A549 treated with AZD2906 at 1 μM for 4 hours (cell line): ENCODE results near the gene HSPB8. TPM values are rescaled to one million over a fixed set of nuclear protein-coding genes. Genes with fewer than 3 reads are reported as not detected.

Experiments
- total RNA-seq: library from RNA; stranded (reverse); fragments of 200-300 nt; extraction: Qiagen RNA extraction; gene quantifications from 5 replicates; pipeline ENCODE4 v1.2.3, GENCODE V29; 2022

HSPB8 gene
- 13.4 to 21.9 TPM (median 18.1 TPM) in 5 replicates for total RNA-seq

GRCh38 chr12:119178544-119179334, at the start of gene HSPB8:
HSPB8 (plus strand) TSS chr12:119178931; CDS start chr12:119179313, 382 bp downstream.

Other genes starting within 250 kb of the HSPB8 start
- gene SRRM4, start 197.4 kb upstream of the HSPB8 start, total RNA-seq = not detected in 5 replicates
- gene CCDC60, start 155.8 kb downstream of the HSPB8 start, total RNA-seq = not detected in 5 replicates